Tibial nerve (tissue), 4 donors: ENCODE measurements around the gene BID. TPM values are rescaled to one million over a fixed set of nuclear protein-coding genes. Genes with fewer than 3 reads are reported as not detected.

Source experiments
- DNase-seq, 2 donors: peaks; one replicate each; pipeline ENCODE4 v3.0.0-alpha.2; 2019; ENCODE audit warnings: low spot score in 2 of 2
- H3K27ac ChIP-seq, 4 donors: fragments of 200-600 bp; sonication (generic) in 3 of 4; one replicate each; pipeline ENCODE4 v1.5.1; 2017 to 2019; ENCODE audit warnings: mild to moderate bottlenecking in 1 of 4
- H3K27me3 ChIP-seq, 2 donors: fragments of 200-600 bp; sonication (generic) in 1 of 2; one replicate each; pipeline versions ENCODE4 v1.5.1 to v1.6.0; 2017 to 2019
- H3K36me3 ChIP-seq, 3 donors: fragments of 200-600 bp; sonication (generic); one replicate each; pipeline ENCODE4 v1.5.1; 2018 to 2019
- H3K4me1 ChIP-seq, 4 donors: fragments of 200-600 bp; sonication (generic) in 3 of 4; one replicate each; pipeline ENCODE4 v1.5.1; 2017 to 2019
- H3K4me3 ChIP-seq, 4 donors: fragments of 200-600 bp; sonication (generic) in 3 of 4; one replicate each; pipeline ENCODE4 v1.5.1; 2017 to 2019; ENCODE audit warnings: mild to moderate bottlenecking in 1 of 4, moderate library complexity in 1 of 4
- H3K9me3 ChIP-seq, 4 donors: fragments of 200-600 bp; sonication (generic) in 3 of 4; one replicate each; pipeline ENCODE4 v1.5.1; 2017 to 2019
- EP300 ChIP-seq, 2 donors: sonication (generic); formaldehyde crosslinking; IDR thresholded peaks; one replicate each; pipeline ENCODE4 v1.6.1; 2017; ENCODE audit warnings: antibody characterized with exemption in 2 of 2, mild to moderate bottlenecking in 1 of 2
- POLR2A ChIP-seq, 2 donors: fragments of 450-650 bp; IDR thresholded peaks; one replicate each; pipeline ENCODE4 v1.6.1; 2017; ENCODE audit warnings: antibody characterized with exemption in 2 of 2, mild to moderate bottlenecking in 2 of 2, moderate library complexity in 2 of 2
- WGBS, 2 donors: methylation state at CpG; one replicate each; pipeline ENCODE4 v1.1.5; 2018; 5-methylcytosine and 5-hydroxymethylcytosine counted together
- total RNA-seq, 4 donors: library from RNA; depleted of rRNA; stranded (reverse); fragments of >200 nt; gene quantifications; one replicate each; pipeline ENCODE4 v1.1.0, GENCODE V29; 2016
- TF ChIP-seq, protein P1 (sequence below), 5 experiments: fragments of 200-600 bp in 3 of 5; fragments of 450-650 bp in 2 of 5; sonication (generic) in 3 of 5; IDR thresholded peaks; one replicate each; pipeline ENCODE4 v1.5.1; 2016 to 2019; ENCODE audit warnings: antibody characterized with exemption in 5 of 5, mild to moderate bottlenecking in 3 of 5, moderate library complexity in 2 of 5

The BID gene
- total RNA-seq, 4 donors from 2014 or later: 6.3 to 47.1 (median 13.7) TPM

DNA sequence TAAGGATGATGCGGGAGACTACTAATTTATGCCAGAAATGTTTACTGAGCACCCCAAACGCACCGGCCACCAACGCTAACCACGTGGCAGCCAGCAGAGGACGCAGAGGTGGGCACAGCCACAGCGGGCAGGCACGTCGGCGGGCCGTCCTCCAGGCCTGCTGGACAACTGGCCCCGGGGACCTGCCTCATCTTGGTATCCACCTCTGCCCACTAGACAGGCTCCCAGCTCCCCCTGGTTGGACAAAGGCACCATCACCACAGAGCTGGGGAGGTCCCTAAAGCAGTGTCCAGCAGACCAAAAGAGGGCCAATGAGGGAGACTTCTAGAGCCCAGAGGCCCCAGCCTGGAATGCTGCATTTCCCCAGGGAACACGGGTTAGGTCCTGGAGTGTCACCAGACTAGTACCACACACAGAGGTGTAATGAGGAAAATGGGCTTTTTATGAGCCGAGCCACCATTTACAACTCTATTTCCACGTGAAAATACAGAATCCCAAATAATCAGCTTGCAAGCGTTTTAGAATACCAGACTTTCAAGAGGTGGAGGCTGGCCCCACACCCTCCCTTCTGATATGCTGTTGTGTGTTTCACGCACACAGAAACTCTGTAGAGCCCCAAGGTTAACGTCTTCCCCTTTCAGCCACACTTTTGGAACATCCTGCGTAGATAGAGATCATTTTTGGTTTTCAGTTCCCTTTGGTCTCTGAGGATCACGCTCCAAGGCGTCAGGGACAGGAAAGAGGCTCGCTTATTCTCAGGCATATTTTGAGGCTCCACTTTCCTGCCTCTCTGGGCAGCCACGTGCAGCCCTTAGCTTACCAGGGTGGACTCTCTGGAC is 23.7 kb upstream of the BID start:
- H3K9me3 ChIP-seq: no peaks in the 10 kb centered on the region
- 82 to 83% methylated on average over 19 to 22 of the region's 23 CpGs for WGBS, 2 donors
- peaks cover 0 to 3% (median 0%) of the 10 kb centered on the region in 4 donors for H3K4me1 ChIP-seq
- no peak for DNase-seq
- H3K27me3 ChIP-seq: no peaks in the 10 kb centered on the region
- H3K4me3 ChIP-seq: no peak overlapping the region
- TF ChIP-seq POLR2A (IDR thresholded peaks at IDR 0.05) (no peak), EP300 (IDR thresholded peaks at IDR 0.05) (peak in 1 of 2 donors; percentile 28)
- TF ChIP-seq, protein P1, sequence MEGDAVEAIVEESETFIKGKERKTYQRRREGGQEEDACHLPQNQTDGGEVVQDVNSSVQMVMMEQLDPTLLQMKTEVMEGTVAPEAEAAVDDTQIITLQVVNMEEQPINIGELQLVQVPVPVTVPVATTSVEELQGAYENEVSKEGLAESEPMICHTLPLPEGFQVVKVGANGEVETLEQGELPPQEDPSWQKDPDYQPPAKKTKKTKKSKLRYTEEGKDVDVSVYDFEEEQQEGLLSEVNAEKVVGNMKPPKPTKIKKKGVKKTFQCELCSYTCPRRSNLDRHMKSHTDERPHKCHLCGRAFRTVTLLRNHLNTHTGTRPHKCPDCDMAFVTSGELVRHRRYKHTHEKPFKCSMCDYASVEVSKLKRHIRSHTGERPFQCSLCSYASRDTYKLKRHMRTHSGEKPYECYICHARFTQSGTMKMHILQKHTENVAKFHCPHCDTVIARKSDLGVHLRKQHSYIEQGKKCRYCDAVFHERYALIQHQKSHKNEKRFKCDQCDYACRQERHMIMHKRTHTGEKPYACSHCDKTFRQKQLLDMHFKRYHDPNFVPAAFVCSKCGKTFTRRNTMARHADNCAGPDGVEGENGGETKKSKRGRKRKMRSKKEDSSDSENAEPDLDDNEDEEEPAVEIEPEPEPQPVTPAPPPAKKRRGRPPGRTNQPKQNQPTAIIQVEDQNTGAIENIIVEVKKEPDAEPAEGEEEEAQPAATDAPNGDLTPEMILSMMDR (IDR thresholded peaks at IDR 0.05): no peak
- peaks cover 0 to 71% (median 0%) of the 10 kb centered on the region in 3 donors for H3K36me3 ChIP-seq
- no peak overlapping the region for H3K27ac ChIP-seq

DNA sequence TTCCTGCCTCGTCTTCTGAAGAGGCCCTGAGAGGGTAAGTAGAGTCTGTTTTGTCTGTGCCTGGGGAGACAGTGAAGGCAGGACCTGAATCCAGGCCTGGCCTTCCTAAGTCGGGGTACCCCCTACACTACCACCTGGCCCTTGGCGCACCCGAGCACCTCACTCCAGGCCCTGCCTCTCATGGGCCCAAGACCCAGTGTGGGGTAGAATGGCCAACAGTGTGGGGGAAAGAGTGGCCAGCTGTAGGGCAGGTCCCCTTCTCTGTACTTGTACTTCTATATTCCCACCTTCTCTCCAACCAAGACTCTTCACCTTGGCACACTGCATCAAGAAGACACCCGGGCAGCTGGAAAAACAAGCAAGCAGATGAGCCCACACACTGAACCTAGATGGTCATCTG is 22.4 kb upstream of the BID start:
- TF ChIP-seq EP300 (IDR thresholded peaks at IDR 0.05) (no peak), POLR2A (IDR thresholded peaks at IDR 0.05) (no peak)
- TF ChIP-seq, protein P1 (IDR thresholded peaks at IDR 0.05): no peak
- no peaks in the 10 kb centered on the region for H3K4me1 ChIP-seq
- peaks cover 0 to 72% (median 0%) of the 10 kb centered on the region in 3 donors for H3K36me3 ChIP-seq
- H3K9me3 ChIP-seq: no peaks in the 10 kb centered on the region
- DNase-seq: no peak
- no peaks in the 10 kb centered on the region for H3K27me3 ChIP-seq
- WGBS, 2 donors: 92 to 94% methylated on average over 4 to 5 of the region's 5 CpGs
- H3K27ac ChIP-seq: no peak overlapping the region
- H3K4me3 ChIP-seq: no peak overlapping the region

DNA sequence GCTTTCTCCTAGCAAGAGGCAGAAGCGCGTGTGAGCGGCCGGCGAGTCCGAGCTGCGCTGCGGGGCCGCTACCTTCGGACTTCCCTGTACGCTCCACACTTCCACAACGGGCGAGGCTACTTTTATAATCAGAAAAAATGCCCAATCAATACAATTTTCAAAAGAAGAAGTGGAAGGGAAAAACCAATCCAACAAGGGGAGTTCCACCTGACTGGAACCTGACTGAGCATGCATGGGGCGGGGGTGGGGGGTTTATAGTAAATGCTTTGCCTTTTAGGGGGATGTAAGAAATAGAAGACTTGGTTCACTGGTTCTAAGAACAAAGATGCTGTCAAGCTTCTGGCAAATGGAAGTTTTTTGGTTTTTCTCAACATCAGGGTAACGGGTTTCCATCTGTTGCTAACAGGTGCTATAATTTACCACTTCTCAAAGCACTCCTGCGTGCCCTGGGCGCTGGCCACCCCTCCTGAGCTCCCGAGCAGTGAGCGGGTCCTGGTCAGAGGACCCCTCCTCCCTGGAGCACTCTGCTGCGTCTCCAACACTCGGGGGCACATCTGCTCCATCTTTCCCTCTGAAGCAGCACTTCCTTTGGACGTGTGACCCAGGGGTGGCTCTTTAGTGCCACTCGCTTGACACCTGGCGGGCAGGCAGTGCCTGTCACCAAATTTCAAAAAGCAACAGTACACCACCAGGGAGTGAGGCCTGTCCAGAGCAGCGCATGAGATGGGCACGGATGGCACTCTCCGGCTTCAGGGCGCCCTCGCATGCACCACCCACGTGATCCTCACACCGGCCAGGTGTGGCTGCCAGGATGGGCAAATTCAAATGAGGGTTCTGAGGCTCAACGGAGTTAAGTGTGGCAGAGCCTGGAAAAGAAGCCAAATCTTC is 21.6 kb upstream of the BID start:
- no peak for DNase-seq
- H3K36me3 ChIP-seq: peaks cover 0 to 80% (median 0%) of the 10 kb centered on the region in 3 donors
- WGBS, 2 donors: 86 to 92% methylated on average over 29 of the region's 32 CpGs
- H3K27ac ChIP-seq: no peak overlapping the region
- H3K4me3 ChIP-seq: no peak overlapping the region
- H3K27me3 ChIP-seq: no peaks in the 10 kb centered on the region
- H3K4me1 ChIP-seq: no peaks in the 10 kb centered on the region
- no peak for TF ChIP-seq POLR2A (IDR thresholded peaks at IDR 0.05)
- no peak for TF ChIP-seq EP300 (IDR thresholded peaks at IDR 0.05)
- TF ChIP-seq, protein P1 (IDR thresholded peaks at IDR 0.05): no peak
- H3K9me3 ChIP-seq: no peaks in the 10 kb centered on the region

DNA sequence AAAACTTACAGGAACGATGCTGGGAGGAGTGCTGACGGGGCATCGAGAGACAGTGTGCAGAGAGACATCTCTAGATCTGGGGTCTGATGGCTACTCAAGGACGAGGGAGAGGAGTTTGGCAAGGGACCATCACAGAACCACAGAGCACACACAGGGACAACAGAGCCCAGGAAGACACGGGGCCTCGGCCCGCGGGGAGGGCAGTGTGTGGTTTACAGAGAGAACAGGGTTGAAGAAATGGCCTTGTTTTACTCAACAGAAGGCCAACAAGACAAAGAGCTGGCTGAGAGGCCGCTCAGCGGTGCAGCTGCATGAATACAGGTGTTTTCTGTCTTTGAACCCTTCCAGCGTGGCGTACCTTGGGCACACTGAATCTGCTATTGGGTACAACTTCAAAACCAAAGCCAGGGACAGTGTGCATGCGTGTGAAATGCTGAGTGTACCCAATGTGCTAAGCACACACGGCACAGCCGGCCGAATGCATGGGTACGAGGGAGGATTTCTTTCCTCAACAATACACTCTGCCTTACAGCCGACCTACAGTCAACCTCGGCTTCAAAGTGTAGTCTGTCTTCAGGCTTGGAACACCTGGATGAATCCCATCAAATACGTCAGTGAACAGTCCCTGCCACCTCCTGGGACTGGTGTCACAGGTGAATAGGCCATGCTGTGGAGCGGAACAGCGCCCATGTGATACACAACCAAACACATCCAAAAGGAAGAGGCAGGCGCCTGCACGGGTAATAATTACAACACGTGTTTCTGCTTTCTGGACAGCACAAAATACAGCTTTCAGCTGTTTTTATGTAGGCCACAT is 20.7 kb upstream of the BID start:
- Histone ChIP-seq H3K27ac (no peak overlapping the region), H3K27me3 (no peaks in the 10 kb centered on the region), H3K4me1 (no peaks in the 10 kb centered on the region), H3K36me3 (peaks cover 0 to 90% (median 5%) of the 10 kb centered on the region in 3 donors), H3K9me3 (no peaks in the 10 kb centered on the region), H3K4me3 (no peak overlapping the region)
- 85 to 88% methylated on average over 25 of the region's 25 CpGs for WGBS, 2 donors
- no peak for DNase-seq
- TF ChIP-seq POLR2A (IDR thresholded peaks at IDR 0.05): no peak
- no peak for TF ChIP-seq EP300 (IDR thresholded peaks at IDR 0.05)
- TF ChIP-seq, protein P1 (IDR thresholded peaks at IDR 0.05): no peak
